Measurements from ENCODE around the gene FKBP2.

The FKBP2 gene

GRCh38 chr11:64249563-64250414 is 8.9 kb downstream of the FKBP2 start:
- TF ChIP-seq, protein P1, sequence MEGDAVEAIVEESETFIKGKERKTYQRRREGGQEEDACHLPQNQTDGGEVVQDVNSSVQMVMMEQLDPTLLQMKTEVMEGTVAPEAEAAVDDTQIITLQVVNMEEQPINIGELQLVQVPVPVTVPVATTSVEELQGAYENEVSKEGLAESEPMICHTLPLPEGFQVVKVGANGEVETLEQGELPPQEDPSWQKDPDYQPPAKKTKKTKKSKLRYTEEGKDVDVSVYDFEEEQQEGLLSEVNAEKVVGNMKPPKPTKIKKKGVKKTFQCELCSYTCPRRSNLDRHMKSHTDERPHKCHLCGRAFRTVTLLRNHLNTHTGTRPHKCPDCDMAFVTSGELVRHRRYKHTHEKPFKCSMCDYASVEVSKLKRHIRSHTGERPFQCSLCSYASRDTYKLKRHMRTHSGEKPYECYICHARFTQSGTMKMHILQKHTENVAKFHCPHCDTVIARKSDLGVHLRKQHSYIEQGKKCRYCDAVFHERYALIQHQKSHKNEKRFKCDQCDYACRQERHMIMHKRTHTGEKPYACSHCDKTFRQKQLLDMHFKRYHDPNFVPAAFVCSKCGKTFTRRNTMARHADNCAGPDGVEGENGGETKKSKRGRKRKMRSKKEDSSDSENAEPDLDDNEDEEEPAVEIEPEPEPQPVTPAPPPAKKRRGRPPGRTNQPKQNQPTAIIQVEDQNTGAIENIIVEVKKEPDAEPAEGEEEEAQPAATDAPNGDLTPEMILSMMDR (IDR thresholded peaks at IDR 0.05; ENCODE audit: insufficient read depth, missing control alignments): no peak
- FAIRE-seq (no peak), DNase-seq (ENCODE audit: insufficient read length, low spot score) (no peak)

DNA sequence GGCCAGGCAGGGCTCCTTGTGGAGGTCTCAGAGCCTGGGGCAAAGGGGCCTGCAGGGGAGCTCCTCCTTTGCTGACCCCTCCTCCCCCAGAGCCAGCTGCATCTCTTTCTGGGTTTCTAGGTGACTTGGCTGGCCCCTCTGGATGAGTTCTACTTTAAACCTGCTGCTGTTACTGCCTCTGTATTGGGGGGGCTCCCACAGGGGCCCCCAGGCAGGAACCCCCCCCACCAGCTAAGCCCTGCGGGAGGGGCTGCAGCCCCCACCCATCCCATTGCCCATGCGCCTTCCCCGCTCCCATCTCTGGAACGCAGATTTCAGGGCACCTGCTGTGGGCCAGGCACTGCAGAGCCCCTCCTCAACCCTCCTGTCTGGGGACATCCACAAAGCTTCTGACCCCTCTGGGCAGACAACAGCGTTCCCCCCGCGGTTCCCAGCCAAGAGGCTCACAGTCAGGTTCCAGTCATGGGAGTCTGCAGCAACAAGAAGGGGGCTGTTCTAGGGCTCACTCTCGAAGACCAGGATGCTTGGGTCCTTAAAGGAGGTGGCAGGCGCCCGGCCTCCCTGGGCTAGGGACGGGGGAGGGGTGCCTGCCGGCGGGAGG is 9.6 kb downstream of the FKBP2 start:
- DNase-seq (ENCODE audit: insufficient read length, low spot score) (peak; percentile 76), FAIRE-seq (no peak)
- TF ChIP-seq, protein P1 (IDR thresholded peaks at IDR 0.05; ENCODE audit: insufficient read depth, missing control alignments): no peak

DNA sequence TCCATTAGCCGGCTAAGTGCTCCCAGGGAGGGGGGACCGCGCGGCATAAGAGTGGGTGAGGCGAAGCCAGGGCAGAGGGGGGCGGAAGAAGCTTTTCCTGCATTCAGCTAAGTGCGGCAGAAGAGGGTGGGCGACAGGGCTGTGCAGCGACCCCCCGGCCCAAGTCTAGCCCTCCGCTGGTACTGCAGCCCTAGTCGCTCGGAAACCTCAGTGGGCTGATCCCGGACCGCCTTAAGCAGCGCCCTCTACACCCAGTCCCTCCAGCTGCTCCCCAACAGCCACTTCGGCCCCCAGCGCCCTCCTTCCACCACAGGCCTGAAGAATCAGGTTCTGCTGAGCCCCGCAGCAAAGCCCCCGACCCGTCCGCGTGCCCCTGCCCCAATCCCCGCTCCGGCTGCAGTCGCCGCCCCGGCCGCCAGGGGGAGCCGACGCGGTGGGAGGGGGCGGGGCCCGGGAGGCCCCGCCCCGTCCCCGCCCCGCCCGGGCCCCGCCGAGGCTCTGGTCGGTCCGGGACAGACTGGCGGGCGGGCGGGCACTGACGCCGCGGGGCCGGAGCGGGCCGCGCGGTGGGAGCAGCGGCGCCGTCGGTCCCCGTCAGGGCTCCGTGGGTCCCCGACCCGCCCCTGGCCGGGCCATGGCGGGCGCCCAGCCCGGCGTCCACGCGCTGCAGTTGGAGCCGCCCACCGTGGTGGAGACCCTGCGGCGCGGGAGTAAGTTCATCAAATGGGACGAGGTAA is 10.3 kb downstream of the FKBP2 start, which contains the start of gene PLCB3:
TSS of gene PLCB3 (plus strand) at position 515 of the 737 bp plus-strand sequence. CDS start at position 635, 120 bp downstream.
- FAIRE-seq (no peak), DNase-seq (ENCODE audit: insufficient read length, low spot score) (peak; percentile 89)
- TF ChIP-seq, protein P1 (IDR thresholded peaks at IDR 0.05; ENCODE audit: insufficient read depth, missing control alignments): peak; percentile 44

- TF ChIP-seq, protein P1 (IDR thresholded peaks at IDR 0.05; ENCODE audit: insufficient read depth, missing control alignments): no peak
- DNase-seq (ENCODE audit: insufficient read length, low spot score) (no peak), FAIRE-seq (no peak)
These were observed 10.8 kb downstream of the FKBP2 start for GRCh38 chr11:64251753-64252002.

DNA sequence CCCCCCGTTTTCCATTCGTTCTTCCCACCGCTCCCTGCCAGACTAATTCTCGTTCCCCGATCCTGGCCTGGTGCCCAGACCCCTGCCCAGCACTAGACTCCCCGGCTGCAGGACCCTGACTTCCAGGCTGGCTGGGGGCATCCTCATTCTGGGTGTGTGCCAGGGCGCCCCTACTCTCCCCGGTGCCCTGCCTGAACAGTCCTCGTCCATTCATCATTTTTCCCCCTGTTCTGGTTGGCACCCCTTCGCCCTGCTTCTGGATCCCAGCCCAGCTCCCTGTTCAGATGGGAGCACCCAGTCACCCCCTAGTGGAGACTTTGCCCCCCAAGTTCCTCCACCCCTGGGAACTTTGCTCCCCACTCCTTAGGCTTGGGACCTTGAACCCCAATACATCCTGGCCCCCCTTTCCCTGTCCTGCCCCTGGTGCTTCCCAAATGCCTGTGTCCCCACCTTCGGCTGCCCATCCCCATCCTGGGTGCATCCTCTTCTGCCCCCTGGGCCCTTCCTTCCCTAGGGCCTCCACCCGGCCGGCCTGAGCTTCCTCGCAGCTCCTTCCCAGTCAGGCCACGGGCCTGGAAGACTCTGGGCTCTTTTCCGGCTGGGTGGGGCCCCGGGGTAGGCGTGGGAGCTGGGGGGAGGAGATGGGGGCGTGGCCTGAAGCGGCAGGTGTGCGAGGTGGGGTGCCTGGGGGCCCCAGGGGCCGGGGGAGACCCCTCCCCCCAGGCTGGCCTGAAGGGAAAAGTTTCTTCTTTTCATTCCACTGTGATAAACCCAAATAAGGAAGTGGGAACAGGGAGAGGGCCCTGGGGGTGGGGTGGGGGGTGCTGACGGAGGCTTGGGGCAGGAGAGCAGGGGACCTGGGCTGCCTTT is 11.3 kb downstream of the FKBP2 start:
- no peak for FAIRE-seq
- no peak for DNase-seq (ENCODE audit: insufficient read length, low spot score)

DNA sequence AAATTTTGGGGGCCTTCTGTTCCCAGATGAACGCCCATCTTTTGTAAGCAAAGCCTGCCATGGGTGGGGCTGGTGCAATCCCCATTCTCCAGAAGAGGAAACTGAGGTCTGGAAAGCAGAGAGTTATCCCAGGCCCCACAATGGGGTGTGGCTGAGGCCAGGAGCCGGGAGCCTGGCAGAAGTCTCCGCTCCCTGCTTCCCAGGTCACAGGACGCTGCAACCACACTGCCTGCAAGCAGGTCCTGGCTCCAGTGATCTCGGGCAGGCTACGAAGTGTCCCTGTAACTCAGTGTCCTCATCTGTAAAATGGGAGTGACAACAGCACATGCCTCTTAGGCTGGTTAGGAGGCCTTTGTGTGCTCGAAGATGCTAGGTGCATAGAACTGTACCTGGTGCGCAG is 12.1 kb downstream of the FKBP2 start:
- DNase-seq (ENCODE audit: insufficient read length, low spot score) (no peak), FAIRE-seq (no peak)
- TF ChIP-seq, protein P1 (IDR thresholded peaks at IDR 0.05; ENCODE audit: insufficient read depth, missing control alignments): no peak

More for the DNA sequence above, 11.3 kb downstream of the FKBP2 start:
- TF ChIP-seq, protein P1 (IDR thresholded peaks at IDR 0.05; ENCODE audit: insufficient read depth, missing control alignments): peak; percentile 28

All from D721Med (cell line).